ENCODE data around the gene CELF6. TPM values are rescaled to one million over a fixed set of nuclear protein-coding genes. Genes with fewer than 3 reads are reported as not detected.

The CELF6 gene
- polyA plus RNA-seq, 1 donor from 2014 or later = 68.6 TPM

GRCh38 chr15:72272213-72272996 lies 47.6 kb downstream of the CELF6 start, which contains the start of gene PARP6:
PARP6 (minus strand) TSS chr15:72272554; CDS start chr15:72267477, 5,077 bp downstream.
- TF ChIP-seq REST (IDR thresholded peaks at IDR 0.05; ENCODE audit: borderline replicate concordance) (peak; percentile 35), EP300 (conservative IDR thresholded peaks at IDR 0.05; ENCODE audit: poor library complexity, severe bottlenecking) (peak; percentile 47), TAF1 (IDR thresholded peaks at IDR 0.05; ENCODE audit: low read depth) (no peak), MXI1 (conservative IDR thresholded peaks at IDR 0.05; ENCODE audit: poor library complexity, severe bottlenecking) (peak; percentile 83), EZH2 (IDR thresholded peaks at IDR 0.05; ENCODE audit: borderline replicate concordance, insufficient read depth, low read length, poor library complexity, severe bottlenecking) (no peak), SMC3 (conservative IDR thresholded peaks at IDR 0.05; ENCODE audit: poor library complexity) (peak; percentile 59), POLR2AphosphoS5 (IDR thresholded peaks at IDR 0.05) (peak; percentile 82), RAD21 (conservative IDR thresholded peaks at IDR 0.05) (peak; percentile 49)
- TF ChIP-seq, protein P1, sequence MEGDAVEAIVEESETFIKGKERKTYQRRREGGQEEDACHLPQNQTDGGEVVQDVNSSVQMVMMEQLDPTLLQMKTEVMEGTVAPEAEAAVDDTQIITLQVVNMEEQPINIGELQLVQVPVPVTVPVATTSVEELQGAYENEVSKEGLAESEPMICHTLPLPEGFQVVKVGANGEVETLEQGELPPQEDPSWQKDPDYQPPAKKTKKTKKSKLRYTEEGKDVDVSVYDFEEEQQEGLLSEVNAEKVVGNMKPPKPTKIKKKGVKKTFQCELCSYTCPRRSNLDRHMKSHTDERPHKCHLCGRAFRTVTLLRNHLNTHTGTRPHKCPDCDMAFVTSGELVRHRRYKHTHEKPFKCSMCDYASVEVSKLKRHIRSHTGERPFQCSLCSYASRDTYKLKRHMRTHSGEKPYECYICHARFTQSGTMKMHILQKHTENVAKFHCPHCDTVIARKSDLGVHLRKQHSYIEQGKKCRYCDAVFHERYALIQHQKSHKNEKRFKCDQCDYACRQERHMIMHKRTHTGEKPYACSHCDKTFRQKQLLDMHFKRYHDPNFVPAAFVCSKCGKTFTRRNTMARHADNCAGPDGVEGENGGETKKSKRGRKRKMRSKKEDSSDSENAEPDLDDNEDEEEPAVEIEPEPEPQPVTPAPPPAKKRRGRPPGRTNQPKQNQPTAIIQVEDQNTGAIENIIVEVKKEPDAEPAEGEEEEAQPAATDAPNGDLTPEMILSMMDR (IDR thresholded peaks at IDR 0.05; ENCODE audit: poor library complexity, severe bottlenecking) = peak; percentile 96
- Histone ChIP-seq H4K20me1 (ENCODE audit: insufficient read depth) (no peaks in the 10 kb centered on the region), H3F3A (ENCODE audit: insufficient read depth, low read length, poor library complexity, severe bottlenecking) (no peaks in the 10 kb centered on the region), H3K4me3 (ENCODE audit: low read length) (peak within 1 kb of the TSS; percentile 82), H3K9me3 (ENCODE audit: low read length) (no peaks in the 10 kb centered on the region), H2AFZ (ENCODE audit: low read depth, low read length) (peak within 1 kb of the TSS; percentile 82), H3K79me2 (replicated peaks; ENCODE audit: insufficient read depth, low read length) (peaks cover 27% of the 10 kb centered on the region), H3K27me3 (ENCODE audit: insufficient read depth, low read depth, low read length) (no peaks in the 10 kb centered on the region), H3K36me3 (ENCODE audit: insufficient read depth, low read length) (no peaks in the 10 kb centered on the region), H3K27ac (ENCODE audit: low read length) (peak within 1 kb of the TSS; percentile 80), H3K9me2 (ENCODE audit: insufficient read depth, low read length) (no peaks in the 10 kb centered on the region), H3K4me2 (ENCODE audit: low read length) (peak within 1 kb of the TSS; percentile 83), H3K9ac (ENCODE audit: low read length) (peak within 1 kb of the TSS; percentile 95)

GRCh38 chr15:72271895-72272212 lies 48.1 kb downstream of the CELF6 start:
- TF ChIP-seq REST (IDR thresholded peaks at IDR 0.05; ENCODE audit: borderline replicate concordance) (no peak), MXI1 (conservative IDR thresholded peaks at IDR 0.05; ENCODE audit: poor library complexity, severe bottlenecking) (no peak), POLR2AphosphoS5 (IDR thresholded peaks at IDR 0.05) (no peak), EZH2 (IDR thresholded peaks at IDR 0.05; ENCODE audit: borderline replicate concordance, insufficient read depth, low read length, poor library complexity, severe bottlenecking) (no peak), RAD21 (conservative IDR thresholded peaks at IDR 0.05) (no peak)
- no peaks in the 10 kb centered on the region for H4K20me1 ChIP-seq (ENCODE audit: insufficient read depth)
- H3K9ac ChIP-seq (ENCODE audit: low read length) = peak overlapping the region; percentile 95
- no peaks in the 10 kb centered on the region for H3K9me3 ChIP-seq (ENCODE audit: low read length)
- peak overlapping the region; percentile 82 for H2AFZ ChIP-seq (ENCODE audit: low read depth, low read length)
- no peaks in the 10 kb centered on the region for H3K9me2 ChIP-seq (ENCODE audit: insufficient read depth, low read length)
- peak overlapping the region; percentile 82 for H3K4me3 ChIP-seq (ENCODE audit: low read length)
- no peaks in the 10 kb centered on the region for H3F3A ChIP-seq (ENCODE audit: insufficient read depth, low read length, poor library complexity, severe bottlenecking)
- H3K27me3 ChIP-seq (ENCODE audit: insufficient read depth, low read depth, low read length) = no peaks in the 10 kb centered on the region
- H3K79me2 ChIP-seq (replicated peaks; ENCODE audit: insufficient read depth, low read length) = peaks cover 27% of the 10 kb centered on the region
- H3K36me3 ChIP-seq (ENCODE audit: insufficient read depth, low read length) = no peaks in the 10 kb centered on the region
- peak overlapping the region; percentile 80 for H3K27ac ChIP-seq (ENCODE audit: low read length)
- H3K4me2 ChIP-seq (ENCODE audit: low read length) = peak overlapping the region; percentile 83
